Stimulated activated CD4-positive, alpha-beta T cell treated with anti-CD3 and anti-CD28 coated beads, TNF-alpha, amount 100 ng/mL, for 24 hours (primary cell): ENCODE measurements around the gene ARRDC2.
"Not testable (repeated sequence)": the region's sequence is repeated elsewhere in the genome, so short reads cannot be mapped to it uniquely, and the experiment has no call there.

Experiments
- DNase-seq, 3 experiments: peaks; one replicate each; pipeline ENCODE4 v3.0.0-alpha.2; 2020; ENCODE audit warnings: low read depth in 3 of 3

The ARRDC2 gene

GRCh38 chr19:17989425-17990094 lies 18.4 kb upstream of the ARRDC2 start:
- no peak for DNase-seq

GRCh38 chr19:17993076-17993813 lies 14.7 kb upstream of the ARRDC2 start:
- DNase-seq: no peak

- DNase-seq: peak; percentile 78 to 85 (median 81)
Observed at GRCh38 chr19:17996826-17997316, 11.1 kb upstream of the ARRDC2 start.

GRCh38 chr19:17997969-17998826 lies 9.8 kb upstream of the ARRDC2 start:
- DNase-seq: no peak

- no peak for DNase-seq
Observed at GRCh38 chr19:17998827-17999150, 9.2 kb upstream of the ARRDC2 start.

- DNase-seq: no peak
Observed at GRCh38 chr19:17999684-18000479, 8.1 kb upstream of the ARRDC2 start.

GRCh38 chr19:18000480-18000914 lies 7.5 kb upstream of the ARRDC2 start:
- no peak for DNase-seq

- DNase-seq: peak; percentile 68 to 88 (median 75)
Observed at GRCh38 chr19:18000915-18001776, 6.8 kb upstream of the ARRDC2 start.

- DNase-seq: no peak
Observed at GRCh38 chr19:18001777-18002345, 6.1 kb upstream of the ARRDC2 start.

- no peak for DNase-seq
Observed at GRCh38 chr19:18002347-18002850, 5.6 kb upstream of the ARRDC2 start.

- not testable (repeated sequence) for DNase-seq
Observed at GRCh38 chr19:18005750-18006149, 2.2 kb upstream of the ARRDC2 start.

- peak; percentile 61 to 79 (median 62) for DNase-seq
Observed at GRCh38 chr19:18007044-18007916, 690 bp upstream of the ARRDC2 start.

GRCh38 chr19:18008814-18009213 lies 844 bp downstream of the ARRDC2 start:
- DNase-seq: no peak

- no peak for DNase-seq
Observed at GRCh38 chr19:18009412-18010066, 1.6 kb downstream of the ARRDC2 start.

GRCh38 chr19:18010149-18010548 lies 2.2 kb downstream of the ARRDC2 start:
- DNase-seq: no peak

GRCh38 chr19:18013210-18014111 lies 5.5 kb downstream of the ARRDC2 start:
- no peak for DNase-seq

GRCh38 chr19:18014197-18014596 lies 6.2 kb downstream of the ARRDC2 start:
- no peak for DNase-seq
